Stomach (tissue), 4 donors: ENCODE results near the gene PPP2R3B.
"Not testable (repeated sequence)": the region's sequence is repeated elsewhere in the genome, so short reads cannot be mapped to it uniquely, and the experiment has no call there.

ENCODE experiments used
- CTCF ChIP-seq, 7 experiments: fragments of 450-650 bp in 4 of 7; fragments of 200-600 bp in 3 of 7; sonication (generic) in 3 of 7; IDR thresholded peaks; one replicate each; pipeline ENCODE4 v1.5.1; 2016 to 2019; ENCODE audit warnings: antibody characterized with exemption in 7 of 7, control low read depth in 2 of 7, mild to moderate bottlenecking in 1 of 7
- EP300 ChIP-seq: sonication (generic); formaldehyde crosslinking; IDR thresholded peaks from one replicate; pipeline ENCODE4 v1.6.1; 2017; ENCODE audit warnings: antibody characterized with exemption
- POLR2A ChIP-seq, 4 donors: fragments of 450-650 bp; IDR thresholded peaks; one replicate each; pipeline ENCODE4 v1.6.1; 2016; ENCODE audit warnings: antibody characterized with exemption in 4 of 4, control low read depth in 2 of 4, mild to moderate bottlenecking in 1 of 4, moderate library complexity in 1 of 4
- POLR2AphosphoS5 ChIP-seq, 3 donors: sonication (generic); formaldehyde crosslinking; IDR thresholded peaks; one replicate each; pipeline ENCODE4 v1.6.1; 2016; ENCODE audit warnings: antibody characterized with exemption in 3 of 3

GRCh38 chrX:330141-330725 lies 56.5 kb downstream of the PPP2R3B start:
- not testable (repeated sequence) for TF ChIP-seq CTCF (IDR thresholded peaks at IDR 0.05); POLR2AphosphoS5 (IDR thresholded peaks at IDR 0.05); EP300; POLR2A (IDR thresholded peaks at IDR 0.05)
